ENCODE data around the gene RAP1GDS1. TPM values are rescaled to one million over a fixed set of nuclear protein-coding genes. Genes with fewer than 3 reads are reported as not detected.

Gene RAP1GDS1
- total RNA-seq, 3 donors from 2014 or later (not counting 1 experiment from before 2014, with no cell fraction given) = 58.5 to 60.0 (median 59.7) TPM

GRCh38 chr4:98369322-98369721 is 108.1 kb downstream of the RAP1GDS1 start:
- peaks cover 6 to 8% of the 10 kb centered on the region in 2 donors for H3K9me3 Mint-ChIP-seq
- H3K4me1 Mint-ChIP-seq = peaks cover 0 to 4% of the 10 kb centered on the region in 2 donors
- ATAC-seq = no peak
- no peak overlapping the region for H3K4me3 ChIP-seq (ENCODE audit: low read length)
- peaks cover 15% of the 10 kb centered on the region for H3K9me3 ChIP-seq (ENCODE audit: control insufficient read depth, insufficient read depth, low read length)
- WGBS (ENCODE audit: insufficient coverage) = 100% methylated on average over 1 of the region's 3 CpGs
- H3K36me3 ChIP-seq (ENCODE audit: control insufficient read depth, insufficient read depth, low read length) = peaks cover 20% of the 10 kb centered on the region
- peaks cover 22% of the 10 kb centered on the region for H3K36me3 Mint-ChIP-seq
- intact Hi-C loops (cut with micrococcal nuclease) = no loop called here
- no peak overlapping the region for H3K4me3 Mint-ChIP-seq
- H3K27me3 ChIP-seq (ENCODE audit: control insufficient read depth, insufficient read depth, low read length) = no peaks in the 10 kb centered on the region
- H3K4me1 ChIP-seq (ENCODE audit: control insufficient read depth, insufficient read depth, low read length) = no peaks in the 10 kb centered on the region
- no peaks in the 10 kb centered on the region for H3K27me3 Mint-ChIP-seq (ENCODE audit: low read depth in 2 of 2)
- no peak for TF ChIP-seq CTCF (IDR thresholded peaks at IDR 0.05)
- DNase-seq = no peak
- H3K27ac Mint-ChIP-seq = no peak overlapping the region
- H3K27ac ChIP-seq (ENCODE audit: low read length) = no peak overlapping the region

- 93% methylated on average over 5 of the region's 5 CpGs for WGBS (ENCODE audit: insufficient coverage)
- DNase-seq (no peak), ATAC-seq (no peak)
- H3K36me3 ChIP-seq (ENCODE audit: control insufficient read depth, insufficient read depth, low read length) = peaks cover 6% of the 10 kb centered on the region
- Mint-ChIP-seq H3K4me3 (no peak overlapping the region), H3K9me3 (no peaks in the 10 kb centered on the region), H3K27ac (no peak overlapping the region), H3K27me3 (ENCODE audit: low read depth in 2 of 2) (no peaks in the 10 kb centered on the region), H3K36me3 (peaks cover under 1% of the 10 kb centered on the region), H3K4me1 (peaks cover 0 to 11% of the 10 kb centered on the region in 2 donors)
- no peak overlapping the region for H3K27ac ChIP-seq (ENCODE audit: low read length)
- H3K9me3 ChIP-seq (ENCODE audit: control insufficient read depth, insufficient read depth, low read length) = no peaks in the 10 kb centered on the region
- H3K4me1 ChIP-seq (ENCODE audit: control insufficient read depth, insufficient read depth, low read length) = no peaks in the 10 kb centered on the region
- no peak for TF ChIP-seq CTCF (IDR thresholded peaks at IDR 0.05)
- intact Hi-C loops (cut with micrococcal nuclease) = no loop called here
- no peaks in the 10 kb centered on the region for H3K27me3 ChIP-seq (ENCODE audit: control insufficient read depth, insufficient read depth, low read length)
- no peak overlapping the region for H3K4me3 ChIP-seq (ENCODE audit: low read length)
These were observed 113.5 kb downstream of the RAP1GDS1 start for GRCh38 chr4:98374643-98375042.

- ATAC-seq = no peak
- Histone ChIP-seq H3K27ac (ENCODE audit: low read length) (no peak overlapping the region), H3K9me3 (ENCODE audit: control insufficient read depth, insufficient read depth, low read length) (no peaks in the 10 kb centered on the region), H3K27me3 (ENCODE audit: control insufficient read depth, insufficient read depth, low read length) (no peaks in the 10 kb centered on the region), H3K36me3 (ENCODE audit: control insufficient read depth, insufficient read depth, low read length) (peaks cover 7% of the 10 kb centered on the region), H3K4me3 (ENCODE audit: low read length) (no peak overlapping the region), H3K4me1 (ENCODE audit: control insufficient read depth, insufficient read depth, low read length) (no peaks in the 10 kb centered on the region)
- Mint-ChIP-seq H3K4me3 (no peak overlapping the region), H3K4me1 (peaks cover 6% of the 10 kb centered on the region in 2 donors), H3K9me3 (no peaks in the 10 kb centered on the region), H3K27me3 (ENCODE audit: low read depth in 2 of 2) (no peaks in the 10 kb centered on the region), H3K36me3 (no peaks in the 10 kb centered on the region), H3K27ac (no peak overlapping the region)
- TF ChIP-seq CTCF (IDR thresholded peaks at IDR 0.05) = no peak
- intact Hi-C loops (cut with micrococcal nuclease) = no loop called here
- WGBS (ENCODE audit: insufficient coverage) = 38% methylated on average over 1 of the region's 1 CpG
- DNase-seq = no peak
These were observed 116.4 kb downstream of the RAP1GDS1 start for GRCh38 chr4:98377559-98377958.

- Histone ChIP-seq H3K36me3 (ENCODE audit: control insufficient read depth, insufficient read depth, low read length) (peaks cover 2% of the 10 kb centered on the region), H3K4me3 (ENCODE audit: low read length) (no peak overlapping the region), H3K9me3 (ENCODE audit: control insufficient read depth, insufficient read depth, low read length) (no peaks in the 10 kb centered on the region), H3K4me1 (ENCODE audit: control insufficient read depth, insufficient read depth, low read length) (no peaks in the 10 kb centered on the region), H3K27me3 (ENCODE audit: control insufficient read depth, insufficient read depth, low read length) (no peaks in the 10 kb centered on the region), H3K27ac (ENCODE audit: low read length) (no peak overlapping the region)
- TF ChIP-seq CTCF (IDR thresholded peaks at IDR 0.05) = no peak
- Mint-ChIP-seq H3K4me3 (no peak overlapping the region), H3K27ac (no peak overlapping the region), H3K4me1 (peaks cover 6% of the 10 kb centered on the region in 2 donors), H3K9me3 (no peaks in the 10 kb centered on the region), H3K27me3 (ENCODE audit: low read depth in 2 of 2) (no peaks in the 10 kb centered on the region), H3K36me3 (no peaks in the 10 kb centered on the region)
- intact Hi-C loops (cut with micrococcal nuclease) = no loop called here
- WGBS (ENCODE audit: insufficient coverage) = no CpG with 5 or more reads among the region's 2 CpGs
- no peak for DNase-seq
- no peak for ATAC-seq
These were observed 120.1 kb downstream of the RAP1GDS1 start for GRCh38 chr4:98381306-98381705.

All from natural killer cell (primary cell).